HG02588 (cell line): ENCODE measurements around the gene HHIPL1.
A peak's percentile ranks its signal among the peaks of the same experiment; 100 is the strongest.

ENCODE experiments used
- ATAC-seq: cut with Tn5 transposase; IDR thresholded peaks from one replicate; pipeline ENCODE4 v1.9.1; 2021; ENCODE audit warnings: mild to moderate bottlenecking, moderate library complexity; ENCODE audit not compliant: unreplicated experiment

Gene HHIPL1

GRCh38 chr14:99673305-99674063 is 28.6 kb downstream of the HHIPL1 start:
- no peak for ATAC-seq

GRCh38 chr14:99674064-99674650 is 29.2 kb downstream of the HHIPL1 start:
- no peak for ATAC-seq

GRCh38 chr14:99674776-99675381 is 29.9 kb downstream of the HHIPL1 start:
- no peak for ATAC-seq

- ATAC-seq = no peak
These were observed 30.5 kb downstream of the HHIPL1 start for GRCh38 chr14:99675382-99675835.

- ATAC-seq = no peak
These were observed 31.0 kb downstream of the HHIPL1 start for GRCh38 chr14:99675951-99676350.

GRCh38 chr14:99676657-99677056 is 31.7 kb downstream of the HHIPL1 start:
- ATAC-seq = no peak

- no peak for ATAC-seq
These were observed 32.6 kb downstream of the HHIPL1 start for GRCh38 chr14:99677231-99678140.

- ATAC-seq = no peak
These were observed 33.3 kb downstream of the HHIPL1 start for GRCh38 chr14:99678198-99678597.

GRCh38 chr14:99679111-99679510 is 34.2 kb downstream of the HHIPL1 start:
- no peak for ATAC-seq

- no peak for ATAC-seq
These were observed 34.6 kb downstream of the HHIPL1 start for GRCh38 chr14:99679543-99679942.

GRCh38 chr14:99679996-99680395 is 35.1 kb downstream of the HHIPL1 start:
- ATAC-seq = no peak

GRCh38 chr14:99681101-99681831 is 36.3 kb downstream of the HHIPL1 start:
- no peak for ATAC-seq

- ATAC-seq = no peak
These were observed 36.9 kb downstream of the HHIPL1 start for GRCh38 chr14:99681832-99682148.

- ATAC-seq = peak; percentile 33
These were observed 38.1 kb downstream of the HHIPL1 start for GRCh38 chr14:99682809-99683618.

GRCh38 chr14:99683619-99684409 is 38.9 kb downstream of the HHIPL1 start, which contains the start of gene CYP46A1:
TSS of gene CYP46A1 (plus strand) at chr14:99684298. CDS start at chr14:99684418, 120 bp downstream.
- peak; percentile 86 for ATAC-seq

- ATAC-seq = peak; percentile 28
These were observed 39.5 kb downstream of the HHIPL1 start for GRCh38 chr14:99684410-99684934.

GRCh38 chr14:99685151-99685591 is 40.2 kb downstream of the HHIPL1 start:
- ATAC-seq = no peak

- ATAC-seq = no peak
These were observed 40.7 kb downstream of the HHIPL1 start for GRCh38 chr14:99685596-99685995.
